IMR-90 (cell line): ENCODE data around the gene TSKS. TPM values are rescaled to one million over a fixed set of nuclear protein-coding genes. Genes with fewer than 3 reads are reported as not detected.
A peak's percentile ranks its signal among the peaks of the same experiment; 100 is the strongest.

Source experiments
- ATAC-seq: fragments of 200-7000 bp; cut with Tn5 transposase; 2 replicates; pipeline ENCODE4 v1.9.1; 2020; ENCODE audit warnings: low read depth, mild to moderate bottlenecking, moderate library complexity
- BruUV-seq: library from RNA; stranded (reverse); fragments of 400-500 nt; replicated peaks from 2 replicates; lab custom pipeline; 2021; lab: Mats Ljungman, UMichigan
- CTCF ChIA-PET: fragments of 300-600 bp; formaldehyde crosslinking; extraction: SDS; loops from one replicate; lab custom pipeline; 2021; ENCODE audit warnings: antibody characterized with exemption; lab: Yijun Ruan, JAX
- POLR2A ChIA-PET: fragments of 300-600 bp; sonication (Branson Sonifier 250); formaldehyde crosslinking; loops from one replicate; lab custom pipeline; 2022; ENCODE audit warnings: antibody characterized with exemption; ENCODE audit not compliant: unreplicated experiment; lab: Charles Lee
- DNase-seq: peaks from one replicate; pipeline ENCODE4 v3.0.0; 2013
- H2AFZ ChIP-seq: replicated peaks from 2 replicates; pipeline ENCODE3; 2013; ENCODE audit warnings: low read length, mild to moderate bottlenecking; ENCODE audit not compliant: poor library complexity
- H2AK5ac ChIP-seq: 2 replicates; pipeline ENCODE4 v1.6.1; 2013; ENCODE audit warnings: low read depth, low read length, inconsistent platforms
- H2AK9ac ChIP-seq: replicated peaks from 2 replicates; pipeline ENCODE3; 2013; ENCODE audit warnings: mild to moderate bottlenecking, low read depth, low read length, moderate library complexity; ENCODE audit not compliant: poor library complexity
- H2BK120ac ChIP-seq: 2 replicates; pipeline ENCODE4 v1.6.1; 2013; ENCODE audit warnings: low read depth, low read length, inconsistent platforms
- H2BK15ac ChIP-seq: 3 replicates; pipeline ENCODE4 v1.6.1; 2013; ENCODE audit warnings: low read depth, low read length, inconsistent platforms
- H2BK20ac ChIP-seq: 2 replicates; pipeline ENCODE4 v1.6.1; 2013; ENCODE audit warnings: low read depth, mild to moderate bottlenecking, inconsistent platforms, low read length, moderate library complexity
- H2BK5ac ChIP-seq: 2 replicates; pipeline ENCODE4 v1.6.1; 2013; ENCODE audit warnings: mild to moderate bottlenecking, low read depth, low read length, inconsistent platforms; ENCODE audit not compliant: poor library complexity, severe bottlenecking
- H3K14ac ChIP-seq: replicated peaks from 2 replicates; pipeline ENCODE4 v1.6.1; 2013; ENCODE audit warnings: low read depth, low read length, inconsistent platforms
- H3K18ac ChIP-seq: 2 replicates; pipeline ENCODE4 v1.6.1; 2013; ENCODE audit warnings: low read depth, low read length, control low read depth
- H3K23ac ChIP-seq: 2 replicates; pipeline ENCODE4 v1.6.1; 2013; ENCODE audit warnings: low read depth, low read length, inconsistent platforms
- H3K27ac ChIP-seq: 2 replicates; pipeline ENCODE4 v1.5.1; 2013; ENCODE audit warnings: mild to moderate bottlenecking, control low read depth, low read length; ENCODE audit not compliant: insufficient read depth
- H3K27me3 ChIP-seq: 2 replicates; pipeline ENCODE4 v1.6.1; 2013; ENCODE audit warnings: low read length; ENCODE audit not compliant: control insufficient read depth, insufficient read depth
- H3K36me3 ChIP-seq: 2 replicates; pipeline ENCODE4 v1.6.1; 2013; ENCODE audit warnings: low read length, mixed read lengths; ENCODE audit not compliant: control insufficient read depth, insufficient read depth
- H3K4ac ChIP-seq: 2 replicates; pipeline ENCODE4 v1.6.1; 2013; ENCODE audit warnings: low read depth, low read length, inconsistent platforms
- H3K4me1 ChIP-seq: 2 replicates; pipeline ENCODE4 v1.6.1; 2013; ENCODE audit warnings: low read length, mixed read lengths; ENCODE audit not compliant: control insufficient read depth, insufficient read depth
- H3K4me2 ChIP-seq: 2 replicates; pipeline ENCODE4 v1.6.1; 2013; ENCODE audit warnings: low read depth, mild to moderate bottlenecking, control low read depth, low read length, moderate library complexity
- H3K4me3 ChIP-seq: 2 replicates; pipeline ENCODE4 v1.5.1; 2013; ENCODE audit warnings: low read depth, mild to moderate bottlenecking, control low read depth, low read length, moderate library complexity; ENCODE audit not compliant: insufficient read depth
- H3K56ac ChIP-seq: 2 replicates; pipeline ENCODE4 v1.6.1; 2013; ENCODE audit warnings: low read length, inconsistent platforms; ENCODE audit not compliant: insufficient read depth; ENCODE audit errors: extremely low read depth
- H3K79me1 ChIP-seq, 2 experiments: 2 replicates each; pipeline ENCODE4 v1.6.1; 2013; ENCODE audit warnings: low read length in 2 of 2, inconsistent platforms in 1 of 2, low read depth in 1 of 2
- H3K9ac ChIP-seq: 2 replicates; pipeline ENCODE4 v1.6.1; 2013; ENCODE audit warnings: low read depth, low read length, control low read depth
- H3K9me1 ChIP-seq: 2 replicates; pipeline ENCODE4 v1.6.1; 2013; ENCODE audit warnings: low read length, inconsistent platforms; ENCODE audit not compliant: insufficient read depth
- H3K9me3 ChIP-seq: 2 replicates; pipeline ENCODE4 v1.6.1; 2013; ENCODE audit warnings: low read length; ENCODE audit not compliant: control insufficient read depth, insufficient read depth
- H4K20me1 ChIP-seq: 2 replicates; pipeline ENCODE4 v1.6.1; 2013; ENCODE audit warnings: low read length, inconsistent platforms; ENCODE audit not compliant: insufficient read depth
- H4K5ac ChIP-seq: 2 replicates; pipeline ENCODE4 v1.6.1; 2013; ENCODE audit warnings: mild to moderate bottlenecking, low read depth, low read length, control low read depth
- H4K8ac ChIP-seq, 2 experiments: 2 replicates each; pipeline ENCODE4 v1.6.1; 2013; ENCODE audit warnings: low read depth in 2 of 2, low read length in 2 of 2, control low read depth in 1 of 2, inconsistent platforms in 1 of 2
- H4K91ac ChIP-seq: 2 replicates; pipeline ENCODE4 v1.6.1; 2013; ENCODE audit warnings: low read depth, low read length, inconsistent platforms; ENCODE audit not compliant: insufficient read depth
- CEBPB ChIP-seq: IDR thresholded peaks from 2 replicates; pipeline ENCODE4 v1.6.1; 2012; ENCODE audit warnings: low read depth, low read length, improper control_type of control experiment
- FOS ChIP-seq: fragments of 150-350 bp; IDR thresholded peaks from 2 replicates; pipeline ENCODE4 v1.6.1; 2016; ENCODE audit warnings: low read depth, low read length
- MAFK ChIP-seq: IDR thresholded peaks from 2 replicates; pipeline ENCODE4 v1.6.1; 2012; ENCODE audit warnings: low read depth, low read length, improper control_type of control experiment
- MXI1 ChIP-seq: IDR thresholded peaks from 2 replicates; pipeline ENCODE4 v1.6.1; 2012; ENCODE audit warnings: low read depth, mild to moderate bottlenecking, low read length, moderate library complexity, borderline replicate concordance
- POLR2A ChIP-seq: IDR thresholded peaks from 2 replicates; pipeline ENCODE4 v1.6.1; 2012; ENCODE audit warnings: mild to moderate bottlenecking, low read depth, low read length
- RCOR1 ChIP-seq: IDR thresholded peaks from 2 replicates; pipeline ENCODE4 v1.6.1; 2012; ENCODE audit warnings: mild to moderate bottlenecking, low read length, improper control_type of control experiment; ENCODE audit not compliant: insufficient replicate concordance
- WGBS, 2 experiments: methylation state at CpG; one replicate each; pipeline versions ENCODE4 v1.1.5 to v1.1.7; 2013; ENCODE audit warnings: missing lambda C conversion rate in 2 of 2; ENCODE audit not compliant: insufficient read length in 1 of 2; ENCODE audit errors: extremely low coverage in 2 of 2; 5-methylcytosine and 5-hydroxymethylcytosine counted together
- dilution Hi-C: fragments of 300-500 bp; cut with HindIII; formaldehyde crosslinking; loops from one replicate; pipeline ENCODE4 v1.14.3; 2018; ENCODE audit warnings: low sequenced_read_pairs; ENCODE audit not compliant: unreplicated experiment
- in situ Hi-C: fragments of 300-500 bp; cut with MboI; formaldehyde crosslinking; loops from 3 replicates; pipeline ENCODE4 v1.14.3; 2019; ENCODE audit warnings: low sequenced_read_pairs, inconsistent platforms, mixed read lengths
- intact Hi-C: fragments of 100-400 bp; cut with micrococcal nuclease; formaldehyde crosslinking; loops from 2 replicates; pipeline ENCODE4 v1.10.0; 2022
- polyA plus RNA-seq, 3 experiments: library from polyadenylated mRNA; depleted of rRNA; stranded (reverse); fragments of >200 nt; gene quantifications; 2 replicates each; pipeline ENCODE4 v1.2.3, GENCODE V29; 2012; ENCODE audit warnings: low replicate concordance in 1 of 3
- total RNA-seq: library from RNA; depleted of rRNA; stranded (reverse); fragments of >200 nt; gene quantifications from 2 replicates; pipeline ENCODE4 v1.2.3, GENCODE V29; 2012
- TF ChIP-seq, protein P1 (sequence below): conservative IDR thresholded peaks from 2 replicates; pipeline ENCODE4 v1.5.1; 2012; ENCODE audit warnings: mild to moderate bottlenecking, low read depth, low read length, improper control_type of control experiment

Gene TSKS
- total and polyA plus RNA-seq, 2 of the 4 experiments (the other 2 are of a cell fraction): not detected

DNA sequence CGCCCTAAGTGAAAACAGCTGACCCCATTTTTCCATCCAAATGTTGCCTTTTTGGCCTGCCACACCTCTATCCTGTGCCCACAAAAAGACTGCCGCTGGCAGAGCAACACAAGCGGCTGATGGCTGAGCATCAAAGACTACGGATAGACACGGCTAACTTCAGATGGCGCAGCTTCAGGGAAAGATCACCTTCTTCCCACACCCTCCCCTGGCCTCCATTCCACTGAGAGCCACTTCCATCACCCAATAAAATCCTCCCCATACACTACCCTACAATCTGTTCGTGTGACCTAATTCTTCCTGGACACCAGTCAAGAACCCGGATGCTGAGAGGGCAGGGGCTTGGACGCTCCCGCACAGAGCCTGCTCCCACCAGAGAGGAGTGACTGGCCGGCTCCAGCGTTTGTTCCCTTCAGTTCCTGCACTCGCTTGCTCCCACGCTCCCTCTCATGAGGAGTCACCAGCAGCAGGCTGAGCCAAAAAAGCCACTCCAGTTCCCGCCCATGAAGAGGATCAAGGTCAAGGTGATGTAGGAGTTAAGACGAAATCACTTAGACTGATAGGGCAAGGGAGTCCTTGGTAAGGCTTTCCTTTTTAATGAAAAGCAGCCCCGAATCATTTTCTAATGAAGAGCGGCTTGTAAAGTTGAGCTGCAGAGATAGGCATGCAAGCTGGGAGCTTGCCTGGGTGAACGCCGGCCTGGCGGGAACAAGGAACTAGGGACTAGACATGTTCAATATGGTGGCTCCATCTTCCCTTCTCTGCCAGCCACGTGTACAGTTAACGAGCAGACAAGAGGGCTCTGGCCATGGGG lies 35.7 kb downstream of the TSKS start:
- 0 out of 2 replicates have a peak overlapping the region, but pooled peaks have one; percentile 53 for H2BK20ac ChIP-seq
- H2BK120ac ChIP-seq: 0 out of 2 replicates have a peak overlapping the region, but pooled peaks have one; percentile 15
- peak overlapping the region; percentile 3 for H2AK9ac ChIP-seq
- no peak overlapping the region for H2AK5ac ChIP-seq
- H3K56ac ChIP-seq: no peak overlapping the region
- no peaks in the 10 kb centered on the region for H4K20me1 ChIP-seq
- H2BK15ac ChIP-seq: 0 out of 3 replicates have a peak overlapping the region, but pooled peaks have one; percentile 11
- dilution Hi-C loops: no loop called here
- no peaks in the 10 kb centered on the region for H3K79me1 ChIP-seq
- H3K4me1 ChIP-seq: peaks cover 4% of the 10 kb centered on the region; the same call in 1 of the 2 replicates
- WGBS, 2 experiments: 35% methylated on average over 14 of the region's 23 CpGs; no CpG with 5 or more reads in 1 of the 2 experiments
- 0 out of 2 replicates have a peak overlapping the region, but pooled peaks have one; percentile 33 for H3K4ac ChIP-seq
- no peaks in the 10 kb centered on the region for H3K27me3 ChIP-seq
- H3K4me3 ChIP-seq: no peak overlapping the region
- ChIA-PET CTCF (interaction anchor here (0.6 kb wide), 1 partner anchor 14 kb away, joined by 4 read pairs; no protein-coding TSS in a partner anchor), POLR2A (no interaction called here)
- no peak overlapping the region for H3K4me2 ChIP-seq
- peak overlapping the region; percentile 85 for H2AFZ ChIP-seq
- peaks cover 8% of the 10 kb centered on the region; the same call in 1 of the 2 replicates for H3K9me1 ChIP-seq
- TF ChIP-seq, protein P1, sequence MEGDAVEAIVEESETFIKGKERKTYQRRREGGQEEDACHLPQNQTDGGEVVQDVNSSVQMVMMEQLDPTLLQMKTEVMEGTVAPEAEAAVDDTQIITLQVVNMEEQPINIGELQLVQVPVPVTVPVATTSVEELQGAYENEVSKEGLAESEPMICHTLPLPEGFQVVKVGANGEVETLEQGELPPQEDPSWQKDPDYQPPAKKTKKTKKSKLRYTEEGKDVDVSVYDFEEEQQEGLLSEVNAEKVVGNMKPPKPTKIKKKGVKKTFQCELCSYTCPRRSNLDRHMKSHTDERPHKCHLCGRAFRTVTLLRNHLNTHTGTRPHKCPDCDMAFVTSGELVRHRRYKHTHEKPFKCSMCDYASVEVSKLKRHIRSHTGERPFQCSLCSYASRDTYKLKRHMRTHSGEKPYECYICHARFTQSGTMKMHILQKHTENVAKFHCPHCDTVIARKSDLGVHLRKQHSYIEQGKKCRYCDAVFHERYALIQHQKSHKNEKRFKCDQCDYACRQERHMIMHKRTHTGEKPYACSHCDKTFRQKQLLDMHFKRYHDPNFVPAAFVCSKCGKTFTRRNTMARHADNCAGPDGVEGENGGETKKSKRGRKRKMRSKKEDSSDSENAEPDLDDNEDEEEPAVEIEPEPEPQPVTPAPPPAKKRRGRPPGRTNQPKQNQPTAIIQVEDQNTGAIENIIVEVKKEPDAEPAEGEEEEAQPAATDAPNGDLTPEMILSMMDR: no peak
- no peak for TF ChIP-seq FOS
- TF ChIP-seq MAFK: no peak
- TF ChIP-seq MXI1: no peak
- TF ChIP-seq POLR2A: no peak
- TF ChIP-seq CEBPB: no peak
- no peak for TF ChIP-seq RCOR1
- no peak overlapping the region for H4K5ac ChIP-seq
- H3K23ac ChIP-seq: 0 out of 2 replicates have a peak overlapping the region, but pooled peaks have one; percentile 31
- H3K9ac ChIP-seq: no peak overlapping the region
- ATAC-seq (peak; percentile 50), DNase-seq (peak; percentile 55)
- peak overlapping the region; percentile 45; the same call in 1 of the 2 replicates for H3K14ac ChIP-seq
- H3K18ac ChIP-seq: no peak overlapping the region
- no peak overlapping the region for H3K27ac ChIP-seq
- intact Hi-C loops: loop anchor here (5.0 kb wide), 1 partner anchor 40 kb away; the partner anchor contains the start of gene AP2A1
- no peaks in the 10 kb centered on the region for H3K9me3 ChIP-seq
- H2BK5ac ChIP-seq: no peak overlapping the region
- H4K91ac ChIP-seq: no peak overlapping the region
- H4K8ac ChIP-seq: peak overlapping the region in 1 of 2 experiments; percentile 66; a peak in 3 of 4 replicates
- no peaks in the 10 kb centered on the region for H3K36me3 ChIP-seq
- in situ Hi-C loops: no loop called here
- BruUV-seq: no TSS peak
